ENCODE results near the gene PNMA8C.
"Not testable (repeated sequence)": the region's sequence is repeated elsewhere in the genome, so short reads cannot be mapped to it uniquely, and the experiment has no call there.

Gene PNMA8C

DNA sequence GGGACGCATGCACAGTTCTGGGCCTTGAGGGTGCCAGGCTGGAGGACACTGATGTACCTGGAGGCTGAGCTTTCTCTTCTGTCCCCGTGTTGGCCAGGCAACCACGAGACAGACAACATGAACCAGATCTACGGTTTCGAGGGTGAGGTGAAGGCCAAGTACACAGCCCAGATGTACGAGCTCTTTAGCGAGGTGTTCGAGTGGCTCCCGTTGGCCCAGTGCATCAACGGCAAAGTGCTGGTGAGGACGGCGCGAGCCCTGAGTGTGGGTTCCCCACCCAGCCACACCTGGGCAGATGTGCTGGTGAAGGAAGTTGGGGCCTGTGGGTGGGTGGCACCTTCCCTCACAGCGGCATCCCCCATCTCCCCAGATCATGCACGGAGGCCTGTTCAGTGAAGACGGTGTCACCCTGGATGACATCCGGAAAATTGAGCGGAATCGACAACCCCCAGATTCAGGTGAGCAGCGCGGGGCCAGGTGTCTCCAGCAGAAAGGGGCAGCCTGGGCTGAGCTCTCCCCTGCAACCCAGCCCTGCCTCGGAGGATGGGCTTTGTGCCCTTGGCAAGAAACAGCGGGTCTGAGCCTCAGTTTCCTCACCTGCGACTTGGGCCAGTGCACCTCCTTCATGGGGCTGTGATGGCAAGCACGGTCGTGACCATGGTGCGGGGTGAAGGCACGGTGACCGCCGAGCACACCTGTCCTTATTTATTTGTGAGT is 41.6 kb downstream of the PNMA8C start:
- DNase-seq = no peak

- DNase-seq = no peak
Measured at GRCh38 chr19:46386151-46386550, 42.6 kb downstream of the PNMA8C start.

GRCh38 chr19:46385636-46386035 is 43.1 kb downstream of the PNMA8C start:
- no peak for DNase-seq

- no peak for DNase-seq
Measured at GRCh38 chr19:46384396-46384795, 44.3 kb downstream of the PNMA8C start.

- no peak for DNase-seq
Measured at GRCh38 chr19:46383846-46384245, 44.9 kb downstream of the PNMA8C start.

GRCh38 chr19:46383171-46383815 is 45.4 kb downstream of the PNMA8C start:
- DNase-seq = no peak

- no peak for DNase-seq
Measured at GRCh38 chr19:46381756-46382345, 46.9 kb downstream of the PNMA8C start.

GRCh38 chr19:46381346-46381745 is 47.4 kb downstream of the PNMA8C start:
- no peak for DNase-seq

- DNase-seq = no peak
Measured at GRCh38 chr19:46380690-46381089, 48.0 kb downstream of the PNMA8C start.

DNA sequence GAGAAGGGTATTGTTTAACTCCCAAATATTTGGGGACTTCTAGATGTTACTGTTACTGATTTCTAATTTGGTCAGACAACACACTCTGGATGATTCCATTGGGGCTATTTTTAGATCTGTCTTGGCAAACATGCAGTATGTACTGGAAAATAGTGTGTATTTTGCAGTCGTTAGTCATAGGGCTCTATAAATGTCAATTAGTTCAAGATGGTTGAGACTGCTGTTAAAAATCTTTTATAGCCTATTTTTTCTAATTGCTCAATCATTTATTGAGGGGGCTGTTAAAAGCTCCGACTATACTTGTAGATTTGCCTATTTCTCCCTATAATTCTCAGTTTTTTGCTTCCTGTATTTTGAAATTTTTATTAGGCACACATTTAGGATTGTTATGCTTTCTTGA is 50.5 kb downstream of the PNMA8C start:
- no peak for DNase-seq

GRCh38 chr19:46376241-46377153 is 52.2 kb downstream of the PNMA8C start:
- DNase-seq = no peak

GRCh38 chr19:46375476-46376067 is 53.2 kb downstream of the PNMA8C start:
- DNase-seq = not testable (repeated sequence)

All from activated T-cell treated with anti-CD3 and anti-CD28 coated beads for 4 hours (primary cell).